ENCODE measurements around the gene HAGH. TPM values are rescaled to one million over a fixed set of nuclear protein-coding genes. Genes with fewer than 3 reads are reported as not detected.

The HAGH gene
- total and polyA plus RNA-seq, 9 of the 15 experiments (the other 6 are each of a cell fraction or from before 2014, with no cell fraction given): 0.46 to 35.1 (median 16.8) TPM

DNA sequence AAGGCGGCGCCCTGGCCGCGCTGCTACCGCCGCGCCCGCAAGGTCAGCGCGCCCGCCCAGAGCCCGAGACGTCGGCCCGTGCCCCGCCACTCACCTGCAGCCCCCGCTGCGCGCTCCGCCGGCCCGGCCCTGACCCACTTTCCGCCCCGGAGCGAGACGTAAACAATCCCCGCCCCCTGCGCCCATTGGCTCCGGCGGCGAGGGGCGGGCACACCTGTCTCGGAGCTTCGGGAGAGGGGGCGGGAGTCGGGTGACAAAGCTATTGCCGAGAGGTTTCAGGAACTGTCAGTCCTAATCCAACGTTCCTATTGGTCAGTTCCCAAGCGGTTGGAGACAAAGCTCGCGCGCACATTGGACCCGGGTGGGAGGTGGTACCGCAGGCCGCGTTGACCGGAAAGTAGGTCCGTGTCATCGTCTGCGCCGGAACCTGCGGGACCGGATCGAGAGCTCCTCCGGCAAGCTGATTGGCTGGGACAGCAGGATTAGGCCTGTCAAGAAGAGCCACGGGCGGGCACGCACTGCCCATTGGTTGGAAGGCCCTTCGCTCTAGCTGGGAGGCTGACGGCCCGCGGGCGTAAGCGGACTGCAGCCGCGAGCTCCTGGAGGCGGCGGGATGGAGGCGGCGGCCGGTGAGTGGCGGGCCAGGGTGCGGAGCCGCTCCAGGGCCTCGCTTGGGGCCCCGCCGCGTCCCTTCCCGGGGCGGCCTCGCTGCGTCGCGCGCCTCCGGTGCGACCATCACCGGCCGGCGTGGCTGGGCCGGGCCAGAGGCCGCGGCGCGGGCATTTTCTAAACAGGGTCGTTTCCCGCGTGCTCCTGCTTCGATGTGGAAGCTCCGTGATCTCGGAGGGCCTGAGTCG lies 44.0 kb downstream of the HAGH start, which contains the start of the genes NUBP2 and SPSB3 (continued):
- TF ChIP-seq POLR3A (IDR thresholded peaks at IDR 0.05; ENCODE audit: borderline replicate concordance, extremely low read depth, insufficient read depth, insufficient read length): no peak
- TF ChIP-seq EZH2 (IDR thresholded peaks at IDR 0.05; ENCODE audit: borderline replicate concordance, low read depth, low read length): no peak
- TF ChIP-seq ZBTB8A (IDR thresholded peaks at IDR 0.05; ENCODE audit: partially characterized antibody): no peak
- TF ChIP-seq KHSRP (IDR thresholded peaks at IDR 0.05): peak; percentile 77
- peak in 1 of 2 experiments; percentile 82; a peak in 2 of 4 replicates for TF ChIP-seq NONO (IDR thresholded peaks at IDR 0.05; ENCODE audit: low read depth in 2 of 2, low read length in 1 of 2)
- no peak for TF ChIP-seq CHD4 (IDR thresholded peaks at IDR 0.05; ENCODE audit: insufficient read depth, insufficient replicate concordance, low read depth, low read length, poor library complexity, severe bottlenecking)
- no peak for TF ChIP-seq HDGF (IDR thresholded peaks at IDR 0.05)
- TF ChIP-seq POLR3G (IDR thresholded peaks at IDR 0.05; ENCODE audit: extremely low read depth, insufficient read length, insufficient replicate concordance): no peak
- TF ChIP-seq, protein P1, sequence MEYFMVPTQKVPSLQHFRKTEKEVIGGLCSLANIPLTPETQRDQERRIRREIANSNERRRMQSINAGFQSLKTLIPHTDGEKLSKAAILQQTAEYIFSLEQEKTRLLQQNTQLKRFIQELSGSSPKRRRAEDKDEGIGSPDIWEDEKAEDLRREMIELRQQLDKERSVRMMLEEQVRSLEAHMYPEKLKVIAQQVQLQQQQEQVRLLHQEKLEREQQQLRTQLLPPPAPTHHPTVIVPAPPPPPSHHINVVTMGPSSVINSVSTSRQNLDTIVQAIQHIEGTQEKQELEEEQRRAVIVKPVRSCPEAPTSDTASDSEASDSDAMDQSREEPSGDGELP (CRISPR knock-in tag; IDR thresholded peaks at IDR 0.05; ENCODE audit: borderline replicate concordance): peak; percentile 81
- TF ChIP-seq ZEB2 (IDR thresholded peaks at IDR 0.05): no peak
- TF ChIP-seq, protein P2, sequence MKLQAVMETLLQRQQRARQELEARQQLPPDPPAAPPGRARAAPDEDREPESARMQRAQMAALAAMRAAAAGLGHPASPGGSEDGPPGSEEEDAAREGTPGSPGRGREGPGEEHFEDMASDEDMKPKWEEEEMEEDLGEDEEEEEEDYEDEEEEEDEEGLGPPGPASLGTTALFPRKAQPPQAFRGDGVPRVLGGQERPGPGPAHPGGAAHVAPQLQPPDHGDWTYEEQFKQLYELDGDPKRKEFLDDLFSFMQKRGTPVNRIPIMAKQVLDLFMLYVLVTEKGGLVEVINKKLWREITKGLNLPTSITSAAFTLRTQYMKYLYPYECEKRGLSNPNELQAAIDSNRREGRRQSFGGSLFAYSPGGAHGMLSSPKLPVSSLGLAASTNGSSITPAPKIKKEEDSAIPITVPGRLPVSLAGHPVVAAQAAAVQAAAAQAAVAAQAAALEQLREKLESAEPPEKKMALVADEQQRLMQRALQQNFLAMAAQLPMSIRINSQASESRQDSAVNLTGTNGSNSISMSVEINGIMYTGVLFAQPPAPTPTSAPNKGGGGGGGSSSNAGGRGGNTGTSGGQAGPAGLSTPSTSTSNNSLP (IDR thresholded peaks at IDR 0.05; ENCODE audit: borderline replicate concordance, low read depth, low read length): peak; percentile 58; the same call in 1 of the 2 replicates
- TF ChIP-seq NRF1 (conservative IDR thresholded peaks at IDR 0.05 in 1 of 2, IDR thresholded peaks at IDR 0.05 in 1 of 2): peak; percentile 83 to 87
- TF ChIP-seq, protein P3, sequence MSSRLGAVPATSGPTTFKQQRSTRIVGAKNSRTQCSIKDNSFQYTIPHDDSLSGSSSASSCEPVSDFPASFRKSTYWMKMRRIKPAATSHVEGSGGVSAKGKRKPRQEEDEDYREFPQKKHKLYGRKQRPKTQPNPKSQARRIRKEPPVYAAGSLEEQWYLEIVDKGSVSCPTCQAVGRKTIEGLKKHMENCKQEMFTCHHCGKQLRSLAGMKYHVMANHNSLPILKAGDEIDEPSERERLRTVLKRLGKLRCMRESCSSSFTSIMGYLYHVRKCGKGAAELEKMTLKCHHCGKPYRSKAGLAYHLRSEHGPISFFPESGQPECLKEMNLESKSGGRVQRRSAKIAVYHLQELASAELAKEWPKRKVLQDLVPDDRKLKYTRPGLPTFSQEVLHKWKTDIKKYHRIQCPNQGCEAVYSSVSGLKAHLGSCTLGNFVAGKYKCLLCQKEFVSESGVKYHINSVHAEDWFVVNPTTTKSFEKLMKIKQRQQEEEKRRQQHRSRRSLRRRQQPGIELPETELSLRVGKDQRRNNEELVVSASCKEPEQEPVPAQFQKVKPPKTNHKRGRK (tag; IDR thresholded peaks at IDR 0.05): no peak
- TF ChIP-seq, protein P4, sequence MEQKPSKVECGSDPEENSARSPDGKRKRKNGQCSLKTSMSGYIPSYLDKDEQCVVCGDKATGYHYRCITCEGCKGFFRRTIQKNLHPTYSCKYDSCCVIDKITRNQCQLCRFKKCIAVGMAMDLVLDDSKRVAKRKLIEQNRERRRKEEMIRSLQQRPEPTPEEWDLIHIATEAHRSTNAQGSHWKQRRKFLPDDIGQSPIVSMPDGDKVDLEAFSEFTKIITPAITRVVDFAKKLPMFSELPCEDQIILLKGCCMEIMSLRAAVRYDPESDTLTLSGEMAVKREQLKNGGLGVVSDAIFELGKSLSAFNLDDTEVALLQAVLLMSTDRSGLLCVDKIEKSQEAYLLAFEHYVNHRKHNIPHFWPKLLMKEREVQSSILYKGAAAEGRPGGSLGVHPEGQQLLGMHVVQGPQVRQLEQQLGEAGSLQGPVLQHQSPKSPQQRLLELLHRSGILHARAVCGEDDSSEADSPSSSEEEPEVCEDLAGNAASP (IDR thresholded peaks at IDR 0.05): no peak
- TF ChIP-seq CAMTA2 (CRISPR knock-in tag; conservative IDR thresholded peaks at IDR 0.05): no peak
- no peak for TF ChIP-seq ZNF766 (CRISPR knock-in tag; conservative IDR thresholded peaks at IDR 0.05)
- no peak for TF ChIP-seq TEAD4 (IDR thresholded peaks at IDR 0.05; ENCODE audit: low read length)
- TF ChIP-seq TEAD4 (CRISPR knock-in tag; IDR thresholded peaks at IDR 0.05; ENCODE audit: borderline replicate concordance): no peak
- TF ChIP-seq, protein P5, sequence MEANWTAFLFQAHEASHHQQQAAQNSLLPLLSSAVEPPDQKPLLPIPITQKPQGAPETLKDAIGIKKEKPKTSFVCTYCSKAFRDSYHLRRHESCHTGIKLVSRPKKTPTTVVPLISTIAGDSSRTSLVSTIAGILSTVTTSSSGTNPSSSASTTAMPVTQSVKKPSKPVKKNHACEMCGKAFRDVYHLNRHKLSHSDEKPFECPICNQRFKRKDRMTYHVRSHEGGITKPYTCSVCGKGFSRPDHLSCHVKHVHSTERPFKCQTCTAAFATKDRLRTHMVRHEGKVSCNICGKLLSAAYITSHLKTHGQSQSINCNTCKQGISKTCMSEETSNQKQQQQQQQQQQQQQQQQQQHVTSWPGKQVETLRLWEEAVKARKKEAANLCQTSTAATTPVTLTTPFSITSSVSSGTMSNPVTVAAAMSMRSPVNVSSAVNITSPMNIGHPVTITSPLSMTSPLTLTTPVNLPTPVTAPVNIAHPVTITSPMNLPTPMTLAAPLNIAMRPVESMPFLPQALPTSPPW (CRISPR knock-in tag; IDR thresholded peaks at IDR 0.05): peak; percentile 52; the same call in 1 of the 2 replicates
- no peak for TF ChIP-seq SRSF3 (IDR thresholded peaks at IDR 0.05; ENCODE audit: insufficient read depth, low read length)

Measured in K562 (cell line).